IPS-NIHi11 (cell line): ENCODE measurements around the gene DNAJC17.

Experiments used
- DNase-seq: peaks from one replicate; pipeline ENCODE4 v3.0.0; 2012; ENCODE audit warnings: mixed read lengths, low spot score

DNAJC17 gene

GRCh38 chr15:40790718-40791117 lies 16.6 kb downstream of the DNAJC17 start:
- no peak for DNase-seq

- no peak for DNase-seq
Observed at GRCh38 chr15:40789999-40790398, 17.3 kb downstream of the DNAJC17 start.

GRCh38 chr15:40789119-40789518 lies 18.2 kb downstream of the DNAJC17 start:
- DNase-seq = no peak

GRCh38 chr15:40787991-40788390 lies 19.3 kb downstream of the DNAJC17 start:
- no peak for DNase-seq

- peak; percentile 76 for DNase-seq
Observed at GRCh38 chr15:40787344-40787841, 19.9 kb downstream of the DNAJC17 start.

GRCh38 chr15:40785814-40786213 lies 21.5 kb downstream of the DNAJC17 start:
- DNase-seq = no peak

- no peak for DNase-seq
Observed at GRCh38 chr15:40785164-40785563, 22.1 kb downstream of the DNAJC17 start.

- DNase-seq = peak; percentile 68
Observed at GRCh38 chr15:40782609-40783227, 24.6 kb downstream of the DNAJC17 start.

- DNase-seq = no peak
Observed at GRCh38 chr15:40776537-40777141, 30.6 kb downstream of the DNAJC17 start.

- DNase-seq = no peak
Observed at GRCh38 chr15:40775740-40776536, 31.3 kb downstream of the DNAJC17 start.

GRCh38 chr15:40775007-40775406 lies 32.3 kb downstream of the DNAJC17 start:
- DNase-seq = no peak

- no peak for DNase-seq
Observed at GRCh38 chr15:40773902-40774301, 33.4 kb downstream of the DNAJC17 start.

GRCh38 chr15:40773496-40773895 lies 33.8 kb downstream of the DNAJC17 start:
- no peak for DNase-seq

- DNase-seq = no peak
Observed at GRCh38 chr15:40772014-40772413, 35.3 kb downstream of the DNAJC17 start.

- no peak for DNase-seq
Observed at GRCh38 chr15:40771242-40771641, 36.0 kb downstream of the DNAJC17 start.

- DNase-seq = no peak
Observed at GRCh38 chr15:40770147-40770721, 37.0 kb downstream of the DNAJC17 start.

- peak; percentile 47 for DNase-seq
Observed at GRCh38 chr15:40769274-40770146, 37.8 kb downstream of the DNAJC17 start, which contains the start of gene C15orf62. Gene C15orf62, plus strand, starts transcription at chr15:40769980. Its CDS starts 516 bp downstream, at chr15:40770496.

- no peak for DNase-seq
Observed at GRCh38 chr15:40768521-40769273, 38.6 kb downstream of the DNAJC17 start.

- no peak for DNase-seq
Observed at GRCh38 chr15:40767838-40768500, 39.3 kb downstream of the DNAJC17 start.
